K562 (cell line): ENCODE data around the gene GNAI1. TPM values are rescaled to one million over a fixed set of nuclear protein-coding genes. Genes with fewer than 3 reads are reported as not detected.
A peak's percentile ranks its signal among the peaks of the same experiment; 100 is the strongest.

Experiments
- ATAC-seq: fragments of 200-7000 bp; cut with Tn5 transposase; 3 replicates; pipeline ENCODE4 v1.9.1; 2020; ENCODE audit warnings: moderate library complexity
- BruUV-seq: library from RNA; stranded (reverse); fragments of 400-500 nt; replicated peaks from 2 replicates; lab custom pipeline; 2021; lab: Mats Ljungman, UMichigan
- CTCF ChIA-PET: fragments of 300-600 bp; formaldehyde crosslinking; extraction: SDS; loops from one replicate; lab custom pipeline; 2021; ENCODE audit warnings: low intra/inter-chr PET ratio; lab: Yijun Ruan, JAX
- POLR2A ChIA-PET: fragments of 300-600, 350-650 bp; sonication (Branson Sonifier 250); formaldehyde crosslinking; extraction: SDS; loops from one replicate; lab custom pipeline; 2021; ENCODE audit warnings: antibody characterized with exemption, inconsistent platforms; lab: Yijun Ruan, JAX
- DNase-seq, 4 experiments: peaks; one replicate each; pipeline versions ENCODE4 v3.0.0 to v3.0.0-alpha.2; 2011 to 2018; ENCODE audit warnings: low spot score in 3 of 4, mixed read lengths in 3 of 4; ENCODE audit errors: extremely low read depth in 1 of 4
- FAIRE-seq: peaks from 2 replicates; lab custom pipeline; 2011; peaks lifted over from hg19 to GRCh38; lab: Jason Lieb, UNC
- H2AFZ ChIP-seq: 2 replicates; pipeline ENCODE4 v1.6.0; 2011; ENCODE audit warnings: low read depth, low read length, control low read depth, inconsistent platforms
- H3K27ac ChIP-seq: fragments of 200-600 bp; 3 replicates; pipeline ENCODE4 v1.8.0; 2011; ENCODE audit warnings: low read depth, mild to moderate bottlenecking, control low read depth, inconsistent platforms, low read length, moderate library complexity, mixed read lengths; ENCODE audit errors: extremely low read depth
- H3K27me3 ChIP-seq, 2 experiments: fragments of 300-600 bp in 1 of 2; 2 replicates in 1 of 2; 3 replicates in 1 of 2; pipeline versions ENCODE4 v1.6.0 to v1.8.0; 2011; ENCODE audit warnings: inconsistent platforms in 2 of 2, low read length in 2 of 2, mild to moderate bottlenecking in 1 of 2, mixed read lengths in 1 of 2, moderate library complexity in 1 of 2; ENCODE audit not compliant: control insufficient read depth in 2 of 2, insufficient read depth in 2 of 2
- H3K36me3 ChIP-seq: fragments of 300-600 bp; 3 replicates; pipeline ENCODE4 v1.8.0; 2011; ENCODE audit warnings: mild to moderate bottlenecking, low read length, inconsistent platforms; ENCODE audit not compliant: control insufficient read depth, insufficient read depth
- H3K4me1 ChIP-seq, 2 experiments: fragments of 200-600 bp in 1 of 2; replicated peaks in 1 of 2; 2 replicates in 1 of 2; 3 replicates in 1 of 2; pipeline versions ENCODE4 v1.5.1 to v1.8.0; 2011; ENCODE audit warnings: inconsistent platforms in 2 of 2, low read length in 2 of 2, mild to moderate bottlenecking in 1 of 2, mixed read lengths in 1 of 2, moderate library complexity in 1 of 2; ENCODE audit not compliant: control insufficient read depth in 2 of 2, insufficient read depth in 2 of 2
- H3K4me2 ChIP-seq: 2 replicates; pipeline ENCODE4 v1.6.1; 2011; ENCODE audit warnings: low read length, control low read depth, inconsistent platforms, mixed read lengths; ENCODE audit not compliant: insufficient read depth
- H3K4me3 ChIP-seq: fragments of 200-600 bp; sonication (generic), shearing (Covaris generic); 2 replicates; pipeline ENCODE4 v1.5.1; 2016; ENCODE audit warnings: control low read depth, inconsistent platforms
- H3K79me2 ChIP-seq: fragments of 200-600 bp; 3 replicates; pipeline ENCODE4 v1.8.0; 2011; ENCODE audit warnings: low read length, inconsistent platforms; ENCODE audit not compliant: control insufficient read depth, insufficient read depth
- H3K9ac ChIP-seq, 2 experiments: 2 replicates each; pipeline versions ENCODE4 v1.6.0 to v1.6.1; 2011; ENCODE audit warnings: low read depth in 2 of 2, low read length in 2 of 2, control low read depth in 1 of 2, inconsistent platforms in 1 of 2, mild to moderate bottlenecking in 1 of 2, mixed read lengths in 1 of 2; ENCODE audit not compliant: insufficient read depth in 1 of 2
- H3K9me1 ChIP-seq: one replicate; pipeline ENCODE4 v1.6.0; 2011; ENCODE audit warnings: inconsistent platforms, mild to moderate bottlenecking, low read length, moderate library complexity; ENCODE audit not compliant: control insufficient read depth, insufficient read depth
- H3K9me3 ChIP-seq: replicated peaks from 2 replicates; pipeline ENCODE4 v1.5.1; 2011; ENCODE audit warnings: low read depth, low read length, inconsistent platforms; ENCODE audit not compliant: control insufficient read depth, insufficient read depth
- H4K20me1 ChIP-seq: replicated peaks from 2 replicates; pipeline ENCODE4 v1.6.1; 2011; ENCODE audit warnings: low read length, inconsistent platforms, mixed read lengths; ENCODE audit not compliant: control insufficient read depth, insufficient read depth
- CAMTA2 ChIP-seq: fragments of 250-450 bp; sonication (Bioruptor Pico); conservative IDR thresholded peaks from 2 replicates; pipeline ENCODE4 v1.5.1; 2022
- CUX1 ChIP-seq: fragments of 200-800 bp; sonication (Bioruptor generic); IDR thresholded peaks from 2 replicates; pipeline ENCODE4 v1.6.1; 2016; ENCODE audit warnings: missing genetic modification characterization, missing compliant biosample characterization
- MCM2 ChIP-seq: fragments of 450-650 bp; IDR thresholded peaks from 2 replicates; pipeline ENCODE4 v1.6.1; 2017; ENCODE audit warnings: low read depth, mild to moderate bottlenecking
- MED1 ChIP-seq: sonication (generic); formaldehyde crosslinking; IDR thresholded peaks from 2 replicates; pipeline ENCODE4 v1.8.1; 2023; ENCODE audit warnings: missing genetic modification reagents, borderline replicate concordance
- TBP ChIP-seq: optimal IDR thresholded peaks from 2 replicates; pipeline ENCODE3; 2011; ENCODE audit warnings: low read depth, low read length, improper control_type of control experiment
- TEAD2 ChIP-seq: fragments of 450-650 bp; IDR thresholded peaks from 2 replicates; pipeline ENCODE4 v1.6.1; 2016; ENCODE audit warnings: missing genetic modification characterization, control low read depth, missing compliant biosample characterization
- THRAP3 ChIP-seq: fragments of 450-650 bp; IDR thresholded peaks from 2 replicates; pipeline ENCODE4 v1.6.1; 2016; ENCODE audit warnings: mild to moderate bottlenecking, inconsistent platforms, borderline replicate concordance
- ZNF324 ChIP-seq: fragments of 250-450 bp; sonication (Bioruptor Pico); IDR thresholded peaks from 2 replicates; pipeline ENCODE4 v1.4.0; 2020; ENCODE audit warnings: mild to moderate bottlenecking
- WGBS: fragments of 100-300 bp; shearing (Covaris generic); methylation state at CpG from one replicate; pipeline ENCODE4 v1.1.6; 2016; ENCODE audit warnings: low coverage, mixed read lengths; ENCODE audit not compliant: insufficient coverage; ENCODE audit errors: missing lambda C conversion rate; 5-methylcytosine and 5-hydroxymethylcytosine counted together
- in situ Hi-C: fragments of 300-500 bp; cut with MboI; formaldehyde crosslinking; loops from 4 replicates; pipeline ENCODE4 v1.15.0; 2018; ENCODE audit warnings: inconsistent platforms, mixed read lengths
- intact Hi-C: fragments of 100-400 bp; cut with micrococcal nuclease; formaldehyde crosslinking; loops from 2 replicates; pipeline ENCODE4 v1.14.2; 2022
- polyA plus RNA-seq, 8 experiments: library from polyadenylated mRNA; depleted of rRNA in 4 of 8; stranded (reverse) in 5 of 8; unstranded in 3 of 8; fragments of >200 nt; fragmentation: Nextera tagmentation in 2 of 8; fragmentation: Illumina TruSeq in 1 of 8; extraction: Ambion mirVana in 2 of 8; extraction: Trizol in 1 of 8; gene quantifications; 2 replicates each; pipeline versions ENCODE4 v1.2.1 to v1.2.3, GENCODE V29; 2011 to 2014; ENCODE audit warnings: inconsistent platforms in 1 of 8, missing spikeins in 1 of 8
- total RNA-seq, 7 experiments: library from RNA; depleted of rRNA in 6 of 7; stranded (reverse); fragments of >200 nt in 6 of 7; fragmentation: Illumina TruSeq in 2 of 7; extraction: Trizol in 2 of 7; gene quantifications; 2 replicates each; pipeline versions ENCODE4 v1.2.1 to v1.2.3, GENCODE V29; 2011 to 2021; ENCODE audit warnings: low replicate concordance in 1 of 7
- TF ChIP-seq, protein P1 (sequence below): fragments of 250-450 bp; sonication (Bioruptor Pico); IDR thresholded peaks from 2 replicates; pipeline ENCODE4 v1.4.0; 2020

GNAI1 gene
- total and polyA plus RNA-seq, 9 of the 15 experiments (the other 6 are each of a cell fraction or from before 2014, with no cell fraction given) = 0.03 to 0.13 (median 0.08) TPM; not detected in 6

- in situ Hi-C loops = loop anchor here (5.0 kb wide), 1 partner anchor 463 kb away; no protein-coding TSS in a partner anchor
- ChIA-PET CTCF (no interaction called here), POLR2A (no interaction called here)
- Histone ChIP-seq H3K9me3 (no peaks in the 10 kb centered on the region), H3K9me1 (no peaks in the 10 kb centered on the region), H3K4me3 (0 out of 2 replicates have a peak overlapping the region, but pooled peaks have one; percentile 5), H4K20me1 (no peaks in the 10 kb centered on the region), H3K36me3 (no peaks in the 10 kb centered on the region), H3K4me2 (no peak overlapping the region), H3K4me1 (peaks cover 0 to 11% of the 10 kb centered on the region in 2 experiments; a peak in 1 of 5 replicates), H3K79me2 (no peaks in the 10 kb centered on the region), H3K27ac (no peak overlapping the region), H3K9ac (no peak overlapping the region), H3K27me3 (peaks cover 0 to 3% of the 10 kb centered on the region in 2 experiments; a peak in 1 of 5 replicates), H2AFZ (no peak overlapping the region)
- BruUV-seq = no TSS peak
- WGBS = 7% methylated on average over 32 of the region's 58 CpGs
- no peak for FAIRE-seq
- peak; percentile 25 for ATAC-seq
- DNase-seq = no peak
- intact Hi-C loops = no loop called here
- no peak for TF ChIP-seq TBP
- TF ChIP-seq MED1 (CRISPR knock-in tag) = no peak
- no peak for TF ChIP-seq CAMTA2
- TF ChIP-seq CUX1 = no peak
- TF ChIP-seq ZNF324 = no peak
- TF ChIP-seq MCM2 = no peak
- TF ChIP-seq THRAP3 = no peak
- no peak for TF ChIP-seq TEAD2 (tag)
- TF ChIP-seq, protein P1, sequence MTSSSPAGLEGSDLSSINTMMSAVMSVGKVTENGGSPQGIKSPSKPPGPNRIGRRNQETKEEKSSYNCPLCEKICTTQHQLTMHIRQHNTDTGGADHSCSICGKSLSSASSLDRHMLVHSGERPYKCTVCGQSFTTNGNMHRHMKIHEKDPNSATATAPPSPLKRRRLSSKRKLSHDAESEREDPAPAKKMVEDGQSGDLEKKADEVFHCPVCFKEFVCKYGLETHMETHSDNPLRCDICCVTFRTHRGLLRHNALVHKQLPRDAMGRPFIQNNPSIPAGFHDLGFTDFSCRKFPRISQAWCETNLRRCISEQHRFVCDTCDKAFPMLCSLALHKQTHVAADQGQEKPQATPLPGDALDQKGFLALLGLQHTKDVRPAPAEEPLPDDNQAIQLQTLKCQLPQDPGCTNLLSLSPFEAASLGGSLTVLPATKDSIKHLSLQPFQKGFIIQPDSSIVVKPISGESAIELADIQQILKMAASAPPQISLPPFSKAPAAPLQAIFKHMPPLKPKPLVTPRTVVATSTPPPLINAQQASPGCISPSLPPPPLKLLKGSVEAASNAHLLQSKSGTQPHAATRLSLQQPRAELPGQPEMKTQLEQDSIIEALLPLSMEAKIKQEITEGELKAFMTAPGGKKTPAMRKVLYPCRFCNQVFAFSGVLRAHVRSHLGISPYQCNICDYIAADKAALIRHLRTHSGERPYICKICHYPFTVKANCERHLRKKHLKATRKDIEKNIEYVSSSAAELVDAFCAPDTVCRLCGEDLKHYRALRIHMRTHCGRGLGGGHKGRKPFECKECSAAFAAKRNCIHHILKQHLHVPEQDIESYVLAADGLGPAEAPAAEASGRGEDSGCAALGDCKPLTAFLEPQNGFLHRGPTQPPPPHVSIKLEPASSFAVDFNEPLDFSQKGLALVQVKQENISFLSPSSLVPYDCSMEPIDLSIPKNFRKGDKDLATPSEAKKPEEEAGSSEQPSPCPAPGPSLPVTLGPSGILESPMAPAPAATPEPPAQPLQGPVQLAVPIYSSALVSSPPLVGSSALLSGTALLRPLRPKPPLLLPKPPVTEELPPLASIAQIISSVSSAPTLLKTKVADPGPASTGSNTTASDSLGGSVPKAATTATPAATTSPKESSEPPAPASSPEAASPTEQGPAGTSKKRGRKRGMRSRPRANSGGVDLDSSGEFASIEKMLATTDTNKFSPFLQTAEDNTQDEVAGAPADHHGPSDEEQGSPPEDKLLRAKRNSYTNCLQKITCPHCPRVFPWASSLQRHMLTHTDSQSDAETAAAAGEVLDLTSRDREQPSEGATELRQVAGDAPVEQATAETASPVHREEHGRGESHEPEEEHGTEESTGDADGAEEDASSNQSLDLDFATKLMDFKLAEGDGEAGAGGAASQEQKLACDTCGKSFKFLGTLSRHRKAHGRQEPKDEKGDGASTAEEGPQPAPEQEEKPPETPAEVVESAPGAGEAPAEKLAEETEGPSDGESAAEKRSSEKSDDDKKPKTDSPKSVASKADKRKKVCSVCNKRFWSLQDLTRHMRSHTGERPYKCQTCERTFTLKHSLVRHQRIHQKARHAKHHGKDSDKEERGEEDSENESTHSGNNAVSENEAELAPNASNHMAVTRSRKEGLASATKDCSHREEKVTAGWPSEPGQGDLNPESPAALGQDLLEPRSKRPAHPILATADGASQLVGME (CRISPR knock-in tag) = no peak
Measured at GRCh38 chr7:80135309-80136104, 876 bp downstream of the GNAI1 start.
